ENCODE results near the gene MCM5.

DNA sequence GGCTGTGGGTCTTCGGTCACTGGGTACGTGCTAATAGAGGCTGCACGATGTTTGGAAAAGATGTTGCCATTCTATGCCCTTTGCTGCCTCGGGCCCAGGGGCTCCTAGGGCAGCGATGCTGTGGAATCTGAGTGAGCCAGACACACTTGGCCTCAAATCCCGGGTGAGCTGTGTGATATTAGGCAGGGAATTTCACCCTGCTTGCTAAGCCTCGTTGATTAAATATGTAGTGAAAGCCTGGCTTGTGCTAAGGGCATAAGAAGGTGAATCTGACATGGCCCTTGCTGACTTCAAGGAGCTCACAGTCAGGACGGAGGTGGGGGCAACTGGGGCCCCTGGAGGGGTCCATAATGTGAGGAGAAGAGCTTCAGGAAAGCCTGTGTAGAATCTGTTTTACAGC lies 24.4 kb upstream of the MCM5 start:
- TF ChIP-seq POLR2AphosphoS5 (IDR thresholded peaks at IDR 0.05) (no peak), POLR2A (IDR thresholded peaks at IDR 0.05) (no peak), EP300 (IDR thresholded peaks at IDR 0.05; ENCODE audit: low read depth) (no peak)
- TF ChIP-seq, protein P1, sequence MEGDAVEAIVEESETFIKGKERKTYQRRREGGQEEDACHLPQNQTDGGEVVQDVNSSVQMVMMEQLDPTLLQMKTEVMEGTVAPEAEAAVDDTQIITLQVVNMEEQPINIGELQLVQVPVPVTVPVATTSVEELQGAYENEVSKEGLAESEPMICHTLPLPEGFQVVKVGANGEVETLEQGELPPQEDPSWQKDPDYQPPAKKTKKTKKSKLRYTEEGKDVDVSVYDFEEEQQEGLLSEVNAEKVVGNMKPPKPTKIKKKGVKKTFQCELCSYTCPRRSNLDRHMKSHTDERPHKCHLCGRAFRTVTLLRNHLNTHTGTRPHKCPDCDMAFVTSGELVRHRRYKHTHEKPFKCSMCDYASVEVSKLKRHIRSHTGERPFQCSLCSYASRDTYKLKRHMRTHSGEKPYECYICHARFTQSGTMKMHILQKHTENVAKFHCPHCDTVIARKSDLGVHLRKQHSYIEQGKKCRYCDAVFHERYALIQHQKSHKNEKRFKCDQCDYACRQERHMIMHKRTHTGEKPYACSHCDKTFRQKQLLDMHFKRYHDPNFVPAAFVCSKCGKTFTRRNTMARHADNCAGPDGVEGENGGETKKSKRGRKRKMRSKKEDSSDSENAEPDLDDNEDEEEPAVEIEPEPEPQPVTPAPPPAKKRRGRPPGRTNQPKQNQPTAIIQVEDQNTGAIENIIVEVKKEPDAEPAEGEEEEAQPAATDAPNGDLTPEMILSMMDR (IDR thresholded peaks at IDR 0.05): no peak

All from transverse colon (tissue), 4 donors.